Hepatocyte (in vitro differentiated cells): ENCODE measurements around the gene ASCL1.

Experiments
- EZH2 ChIP-seq: fragments of 200-600 bp; sonication (generic); IDR thresholded peaks from 2 replicates; pipeline ENCODE4 v1.6.1; 2016; ENCODE audit warnings: antibody characterized with exemption, mild to moderate bottlenecking, borderline replicate concordance
- EZH2phosphoT487 ChIP-seq: fragments of 200-600 bp; sonication (generic); IDR thresholded peaks from one replicate; pipeline ENCODE4 v1.6.1; 2018; ENCODE audit warnings: antibody characterized with exemption, mild to moderate bottlenecking, low read depth, moderate library complexity; ENCODE audit not compliant: unreplicated experiment, severe bottlenecking
- TF ChIP-seq, protein P1 (sequence below): fragments of 200-600 bp; sonication (generic); IDR thresholded peaks from 2 replicates; pipeline ENCODE4 v1.5.1; 2016; ENCODE audit warnings: antibody characterized with exemption, mild to moderate bottlenecking; ENCODE audit not compliant: poor library complexity

DNA sequence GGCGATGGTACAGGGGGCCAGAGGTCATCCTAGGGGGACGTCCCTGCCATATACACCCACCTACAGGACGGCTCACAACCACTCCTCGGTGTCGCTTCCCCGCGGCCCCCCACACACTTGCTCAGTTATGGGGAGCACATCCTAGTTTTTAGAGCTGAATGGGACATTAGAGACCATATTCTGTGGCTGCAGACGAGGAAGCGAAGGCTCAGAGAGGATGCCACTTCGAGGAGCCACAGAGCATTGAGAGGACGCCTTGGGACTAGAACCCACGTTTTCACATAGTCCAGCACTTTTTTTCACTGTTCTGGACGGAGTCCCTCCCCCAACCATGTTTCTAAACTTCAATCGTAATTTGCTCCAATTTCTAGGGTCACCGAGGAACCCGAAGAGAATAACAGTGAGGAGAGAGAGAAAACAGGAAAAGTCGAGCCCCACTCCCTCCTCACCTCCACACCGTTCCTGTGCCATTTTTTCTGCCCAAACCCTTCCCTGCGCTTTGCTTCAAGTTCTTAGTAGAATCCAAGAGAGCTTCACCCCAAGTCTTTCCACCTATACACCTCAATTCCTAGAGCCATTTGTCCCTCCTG lies 641 bp upstream of the ASCL1 start:
- TF ChIP-seq, protein P1, sequence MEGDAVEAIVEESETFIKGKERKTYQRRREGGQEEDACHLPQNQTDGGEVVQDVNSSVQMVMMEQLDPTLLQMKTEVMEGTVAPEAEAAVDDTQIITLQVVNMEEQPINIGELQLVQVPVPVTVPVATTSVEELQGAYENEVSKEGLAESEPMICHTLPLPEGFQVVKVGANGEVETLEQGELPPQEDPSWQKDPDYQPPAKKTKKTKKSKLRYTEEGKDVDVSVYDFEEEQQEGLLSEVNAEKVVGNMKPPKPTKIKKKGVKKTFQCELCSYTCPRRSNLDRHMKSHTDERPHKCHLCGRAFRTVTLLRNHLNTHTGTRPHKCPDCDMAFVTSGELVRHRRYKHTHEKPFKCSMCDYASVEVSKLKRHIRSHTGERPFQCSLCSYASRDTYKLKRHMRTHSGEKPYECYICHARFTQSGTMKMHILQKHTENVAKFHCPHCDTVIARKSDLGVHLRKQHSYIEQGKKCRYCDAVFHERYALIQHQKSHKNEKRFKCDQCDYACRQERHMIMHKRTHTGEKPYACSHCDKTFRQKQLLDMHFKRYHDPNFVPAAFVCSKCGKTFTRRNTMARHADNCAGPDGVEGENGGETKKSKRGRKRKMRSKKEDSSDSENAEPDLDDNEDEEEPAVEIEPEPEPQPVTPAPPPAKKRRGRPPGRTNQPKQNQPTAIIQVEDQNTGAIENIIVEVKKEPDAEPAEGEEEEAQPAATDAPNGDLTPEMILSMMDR = no peak
- TF ChIP-seq EZH2phosphoT487 = no peak
- no peak for TF ChIP-seq EZH2
